Karpas-422 (cell line): ENCODE measurements around the gene POLDIP2. TPM values are rescaled to one million over a fixed set of nuclear protein-coding genes. Genes with fewer than 3 reads are reported as not detected.

Experiments
- DNase-seq: peaks from one replicate; pipeline ENCODE4 v3.0.0-alpha.2; 2015
- H2AFZ ChIP-seq: fragments of 200-600 bp; sonication (generic); 2 replicates; pipeline ENCODE4 v1.6.1; 2014; ENCODE audit warnings: antibody characterized with exemption, low read length, mixed read lengths
- H3K27ac ChIP-seq: fragments of 200-600 bp; sonication (generic); 2 replicates; pipeline ENCODE4 v1.5.1; 2014; ENCODE audit warnings: mild to moderate bottlenecking, low read length, moderate library complexity
- H3K27me3 ChIP-seq: fragments of 200-600 bp; sonication (generic); 2 replicates; pipeline ENCODE4 v1.6.1; 2014; ENCODE audit warnings: low read length, mixed read lengths
- H3K36me3 ChIP-seq: fragments of 200-600 bp; sonication (generic); 2 replicates; pipeline ENCODE4 v1.6.1; 2014; ENCODE audit warnings: low read length, mixed read lengths; ENCODE audit not compliant: insufficient read depth
- H3K4me1 ChIP-seq: fragments of 200-600 bp; sonication (generic); 2 replicates; pipeline ENCODE4 v1.6.1; 2014; ENCODE audit warnings: mild to moderate bottlenecking, low read length, mixed read lengths
- H3K4me2 ChIP-seq: fragments of 200-600 bp; sonication (generic); 2 replicates; pipeline ENCODE4 v1.6.1; 2014; ENCODE audit warnings: low read length, low read depth, mild to moderate bottlenecking; ENCODE audit not compliant: poor library complexity, severe bottlenecking
- H3K4me3 ChIP-seq: fragments of 200-600 bp; sonication (generic); 2 replicates; pipeline ENCODE4 v1.5.1; 2014; ENCODE audit warnings: mild to moderate bottlenecking, antibody characterized with exemption, low read length, mixed read lengths
- H3K79me2 ChIP-seq: fragments of 200-600 bp; sonication (generic); 2 replicates; pipeline ENCODE4 v1.6.1; 2014; ENCODE audit warnings: mild to moderate bottlenecking, low read length, mixed read lengths
- H3K9ac ChIP-seq: fragments of 200-600 bp; sonication (generic); 2 replicates; pipeline ENCODE4 v1.6.0; 2014; ENCODE audit warnings: low read length
- H3K9me2 ChIP-seq: fragments of 200-600 bp; sonication (generic), shearing (Covaris generic); replicated peaks from 2 replicates; pipeline ENCODE4 v1.6.0; 2014; ENCODE audit warnings: mild to moderate bottlenecking, low read length, moderate library complexity; ENCODE audit not compliant: insufficient read depth
- H3K9me3 ChIP-seq: fragments of 300-700, 200-600 bp; sonication (generic); 2 replicates; pipeline ENCODE4 v1.6.1; 2014; ENCODE audit warnings: low read length, mixed read lengths
- H4K20me1 ChIP-seq: fragments of 200-600 bp; sonication (generic); 2 replicates; pipeline ENCODE4 v1.6.1; 2014; ENCODE audit warnings: mild to moderate bottlenecking, antibody characterized with exemption, low read length, low read depth; ENCODE audit not compliant: insufficient read depth
- total RNA-seq: library from RNA; depleted of rRNA; stranded (reverse); fragments of >200 nt; shearing (Covaris generic); gene quantifications from 2 replicates; pipeline ENCODE4 v1.2.3, GENCODE V29; 2014; ENCODE audit warnings: low replicate concordance

Gene POLDIP2
- total RNA-seq, 1 experiment from 2014 or later: 71.1 TPM

DNA sequence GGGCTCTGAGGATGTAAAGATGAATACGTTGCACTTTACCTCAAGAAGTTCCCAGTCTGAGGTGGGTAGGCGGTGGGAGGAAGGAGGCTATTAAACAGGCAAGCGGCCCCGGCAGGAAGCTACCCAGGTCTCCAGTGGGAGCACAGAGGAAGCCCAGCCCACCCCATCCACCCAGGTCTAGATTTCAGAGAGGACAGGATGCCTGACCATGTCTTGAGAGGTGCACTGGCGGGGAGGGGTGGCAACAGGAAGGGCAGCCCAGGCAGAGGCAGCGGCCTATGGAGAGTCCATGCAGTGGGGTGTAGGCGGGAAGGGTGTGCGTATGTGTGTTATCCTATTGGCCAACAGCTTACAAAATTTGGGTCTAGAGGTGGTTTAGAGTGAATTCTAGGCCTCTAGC, 28.1 kb upstream of the POLDIP2 start:
- Histone ChIP-seq H3K4me2 (no peak overlapping the region), H3K9ac (no peak overlapping the region)
- no peak for DNase-seq

DNA sequence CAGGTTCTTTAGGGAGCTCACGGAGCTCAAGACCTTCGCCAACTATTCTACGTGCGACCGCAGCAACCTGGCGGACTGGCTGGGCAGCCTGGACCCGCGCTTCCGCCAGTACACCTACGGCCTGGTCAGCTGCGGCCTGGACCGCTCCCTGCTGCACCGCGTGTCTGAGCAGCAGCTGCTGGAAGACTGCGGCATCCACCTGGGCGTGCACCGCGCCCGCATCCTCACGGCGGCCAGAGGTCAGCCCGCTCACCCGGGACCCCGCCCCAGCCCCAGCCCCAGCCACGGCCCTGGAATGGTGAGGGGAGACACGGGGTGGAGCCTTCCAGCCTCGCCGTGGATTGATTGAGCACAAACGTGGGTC, 27.7 kb upstream of the POLDIP2 start:
- Histone ChIP-seq H3K27ac (no peak overlapping the region), H3K9me3 (no peaks in the 10 kb centered on the region), H3K36me3 (peaks cover 10% of the 10 kb centered on the region; the same call in 1 of the 2 replicates), H4K20me1 (0 out of 2 replicates have a peak, but pooled peaks cover 8% of the 10 kb centered on the region), H2AFZ (no peak overlapping the region), H3K4me2 (no peak overlapping the region), H3K9ac (no peak overlapping the region), H3K27me3 (no peaks in the 10 kb centered on the region), H3K4me1 (no peaks in the 10 kb centered on the region), H3K79me2 (peaks cover 14% of the 10 kb centered on the region), H3K9me2 (no peaks in the 10 kb centered on the region), H3K4me3 (no peak overlapping the region)
- DNase-seq: no peak

More for the DNA sequence above, 28.1 kb upstream of the POLDIP2 start:
- H3K79me2 ChIP-seq: peaks cover 10% of the 10 kb centered on the region
- H3K4me3 ChIP-seq: no peak overlapping the region
- H3K9me2 ChIP-seq: no peaks in the 10 kb centered on the region
- H3K27ac ChIP-seq: no peak overlapping the region
- no peaks in the 10 kb centered on the region for H3K9me3 ChIP-seq
- H3K4me1 ChIP-seq: no peaks in the 10 kb centered on the region
- H3K36me3 ChIP-seq: peaks cover 7% of the 10 kb centered on the region; the same call in 1 of the 2 replicates
- H2AFZ ChIP-seq: no peak overlapping the region
- no peaks in the 10 kb centered on the region for H3K27me3 ChIP-seq
- H4K20me1 ChIP-seq: 0 out of 2 replicates have a peak, but pooled peaks cover 8% of the 10 kb centered on the region

DNA sequence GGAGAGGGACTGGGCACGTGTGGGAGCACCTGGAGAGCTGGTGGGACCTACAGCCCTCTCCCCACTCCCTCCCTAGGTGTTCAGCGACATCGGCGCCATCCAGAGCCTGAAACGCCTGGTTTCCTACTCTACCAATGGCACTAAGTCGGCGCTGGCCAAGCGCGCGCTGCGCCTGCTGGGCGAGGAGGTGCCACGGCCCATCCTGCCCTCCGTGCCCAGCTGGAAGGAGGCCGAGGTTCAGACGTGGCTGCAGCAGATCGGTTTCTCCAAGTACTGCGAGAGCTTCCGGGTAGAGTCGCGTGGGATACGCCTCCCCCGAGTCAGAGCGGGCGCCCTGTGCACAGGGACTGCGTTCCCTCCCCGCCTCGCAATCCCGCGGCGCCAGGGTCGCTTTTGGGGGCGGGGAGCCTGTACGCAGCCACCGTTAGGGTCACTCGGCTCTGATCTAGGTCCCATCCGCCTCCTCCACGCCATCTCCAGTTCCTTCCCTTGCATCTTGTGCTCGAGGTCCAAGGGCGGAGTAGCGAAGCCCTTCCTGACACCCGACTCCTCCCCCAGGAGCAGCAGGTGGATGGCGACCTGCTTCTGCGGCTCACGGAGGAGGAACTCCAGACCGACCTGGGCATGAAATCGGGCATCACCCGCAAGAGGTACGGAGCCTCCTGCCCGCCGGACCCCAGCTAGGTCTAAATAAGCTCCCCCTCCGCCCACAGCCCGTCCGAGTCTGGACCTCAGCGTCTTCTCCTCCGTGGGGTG, 27.1 kb upstream of the POLDIP2 start:
- no peak overlapping the region for H2AFZ ChIP-seq
- H3K9ac ChIP-seq: no peak overlapping the region
- no peak overlapping the region for H3K4me2 ChIP-seq

DNA sequence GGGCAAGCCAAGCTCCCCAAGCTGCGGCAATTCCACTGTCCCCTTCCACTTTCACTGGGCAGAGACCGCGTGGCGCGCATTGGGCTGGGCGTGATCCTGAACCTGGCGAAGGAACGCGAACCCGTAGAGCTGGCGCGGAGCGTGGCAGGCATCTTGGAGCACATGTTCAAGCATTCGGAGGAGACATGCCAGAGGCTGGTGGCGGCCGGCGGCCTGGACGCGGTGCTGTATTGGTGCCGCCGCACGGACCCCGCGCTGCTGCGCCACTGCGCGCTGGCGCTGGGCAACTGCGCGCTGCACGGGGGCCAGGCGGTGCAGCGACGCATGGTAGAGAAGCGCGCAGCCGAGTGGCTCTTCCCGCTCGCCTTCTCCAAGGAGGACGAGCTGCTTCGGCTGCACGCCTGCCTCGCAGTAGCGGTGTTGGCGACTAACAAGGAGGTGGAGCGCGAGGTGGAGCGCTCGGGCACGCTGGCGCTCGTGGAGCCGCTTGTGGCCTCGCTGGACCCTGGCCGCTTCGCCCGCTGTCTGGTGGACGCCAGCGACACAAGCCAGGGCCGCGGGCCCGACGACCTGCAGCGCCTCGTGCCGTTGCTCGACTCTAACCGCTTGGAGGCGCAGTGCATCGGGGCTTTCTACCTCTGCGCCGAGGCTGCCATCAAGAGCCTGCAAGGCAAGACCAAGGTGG, 24.0 kb upstream of the POLDIP2 start:
- H4K20me1 ChIP-seq: 0 out of 2 replicates have a peak, but pooled peaks cover 9% of the 10 kb centered on the region
- no peaks in the 10 kb centered on the region for H3K9me2 ChIP-seq
- no peak overlapping the region for H3K4me2 ChIP-seq
- no peak overlapping the region for H3K9ac ChIP-seq
- H3K4me1 ChIP-seq: no peaks in the 10 kb centered on the region
- H3K9me3 ChIP-seq: no peaks in the 10 kb centered on the region
- no peak overlapping the region for H3K27ac ChIP-seq
- H3K36me3 ChIP-seq: peaks cover 12% of the 10 kb centered on the region; the same call in 1 of the 2 replicates
- H3K4me3 ChIP-seq: no peak overlapping the region
- no peak overlapping the region for H2AFZ ChIP-seq
- H3K79me2 ChIP-seq: peaks cover 41% of the 10 kb centered on the region
- DNase-seq: no peak
- H3K27me3 ChIP-seq: no peaks in the 10 kb centered on the region

More for the DNA sequence above, 27.1 kb upstream of the POLDIP2 start:
- no peak overlapping the region for H3K27ac ChIP-seq
- H3K27me3 ChIP-seq: no peaks in the 10 kb centered on the region
- peaks cover 14% of the 10 kb centered on the region; the same call in 1 of the 2 replicates for H3K36me3 ChIP-seq
- no peaks in the 10 kb centered on the region for H3K4me1 ChIP-seq
- peaks cover 19% of the 10 kb centered on the region for H3K79me2 ChIP-seq
- no peak overlapping the region for H3K4me3 ChIP-seq
- H3K9me2 ChIP-seq: no peaks in the 10 kb centered on the region
- no peaks in the 10 kb centered on the region for H3K9me3 ChIP-seq
- no peak for DNase-seq
- H4K20me1 ChIP-seq: 0 out of 2 replicates have a peak, but pooled peaks cover 8% of the 10 kb centered on the region

DNA sequence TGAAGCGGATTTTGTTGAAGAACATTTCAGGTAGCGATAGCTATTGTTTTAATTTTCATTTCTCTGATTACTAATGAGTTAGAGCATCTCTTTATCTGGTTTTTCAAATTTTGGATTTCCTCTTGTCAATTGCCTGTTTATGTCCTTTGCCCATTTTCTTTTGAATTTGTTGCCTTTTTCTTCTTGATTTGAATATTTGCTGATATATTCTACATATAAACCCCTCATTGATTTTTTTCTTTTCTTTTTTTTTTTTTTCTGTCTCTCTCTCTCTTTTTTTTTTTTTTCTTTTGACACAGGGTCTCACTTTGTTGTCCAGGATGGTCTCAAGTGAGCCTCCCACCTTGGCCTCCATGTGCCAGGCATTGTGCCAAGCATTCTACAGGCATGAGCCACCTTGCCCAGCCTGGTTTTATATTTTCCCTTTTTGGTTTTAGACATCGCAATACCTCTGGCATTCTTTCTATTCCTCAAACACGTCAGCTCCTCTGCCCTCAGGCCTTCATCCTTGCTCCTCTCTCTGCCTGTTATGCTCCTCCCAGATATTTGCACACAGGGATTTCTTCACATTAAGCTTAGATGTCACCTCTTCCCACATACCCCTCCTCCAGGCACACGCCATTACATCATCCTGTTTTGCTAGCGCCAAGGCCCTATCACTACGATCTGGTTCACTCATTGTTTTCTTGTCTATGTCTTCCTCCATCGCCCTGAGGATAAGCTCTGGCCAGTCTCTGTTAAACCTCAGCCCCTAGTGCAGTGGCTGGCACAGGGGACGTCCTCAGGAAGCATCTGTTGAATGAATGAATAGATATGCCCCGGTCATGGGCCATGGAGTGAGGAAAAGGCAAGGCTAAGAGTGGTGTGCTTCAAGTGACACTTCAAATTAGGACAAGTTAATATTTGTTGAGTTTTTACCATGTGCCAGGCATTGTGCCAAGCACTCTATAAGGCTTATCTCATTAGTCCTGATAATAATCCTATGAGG, 22.8 kb upstream of the POLDIP2 start:
- no peak overlapping the region for H3K27ac ChIP-seq
- peaks cover 12% of the 10 kb centered on the region; the same call in 1 of the 2 replicates for H3K36me3 ChIP-seq
- H3K9ac ChIP-seq: no peak overlapping the region
- DNase-seq: no peak
- H4K20me1 ChIP-seq: 0 out of 2 replicates have a peak, but pooled peaks cover 9% of the 10 kb centered on the region
- H3K9me3 ChIP-seq: no peaks in the 10 kb centered on the region
- H3K4me2 ChIP-seq: no peak overlapping the region
- no peaks in the 10 kb centered on the region for H3K9me2 ChIP-seq
- H3K27me3 ChIP-seq: no peaks in the 10 kb centered on the region
- peaks cover 48% of the 10 kb centered on the region for H3K79me2 ChIP-seq
- no peak overlapping the region for H3K4me3 ChIP-seq
- H2AFZ ChIP-seq: no peak overlapping the region
- no peaks in the 10 kb centered on the region for H3K4me1 ChIP-seq

DNA sequence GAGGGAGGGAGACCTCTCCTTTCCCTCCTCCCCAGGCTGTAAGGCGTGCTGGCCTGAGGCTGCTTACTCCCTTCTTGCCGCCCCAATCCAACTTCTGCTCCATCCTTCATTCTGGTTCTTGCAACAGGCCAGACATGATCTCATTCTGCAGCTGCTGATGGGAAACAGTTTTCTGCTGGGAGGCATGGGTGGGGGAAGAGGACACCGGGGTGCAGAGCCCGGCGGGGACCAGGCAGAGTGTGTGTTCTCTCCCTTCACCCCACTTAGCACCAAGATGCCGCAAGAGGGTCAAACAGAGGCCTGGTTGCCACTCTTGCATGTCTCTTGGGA, 15.6 kb upstream of the POLDIP2 start:
- Histone ChIP-seq H3K9me2 (no peaks in the 10 kb centered on the region), H3K4me2 (peak overlapping the region; percentile 98), H3K9ac (peak overlapping the region; percentile 97), H3K27ac (peak overlapping the region; percentile 90; the same call in 1 of the 2 replicates), H3K9me3 (no peaks in the 10 kb centered on the region), H4K20me1 (peaks cover 14% of the 10 kb centered on the region), H3K4me1 (peaks cover 17% of the 10 kb centered on the region), H3K36me3 (no peaks in the 10 kb centered on the region), H2AFZ (no peak overlapping the region), H3K27me3 (no peaks in the 10 kb centered on the region), H3K4me3 (peak overlapping the region; percentile 89), H3K79me2 (peaks cover 50% of the 10 kb centered on the region)
- DNase-seq: peak; percentile 52

DNA sequence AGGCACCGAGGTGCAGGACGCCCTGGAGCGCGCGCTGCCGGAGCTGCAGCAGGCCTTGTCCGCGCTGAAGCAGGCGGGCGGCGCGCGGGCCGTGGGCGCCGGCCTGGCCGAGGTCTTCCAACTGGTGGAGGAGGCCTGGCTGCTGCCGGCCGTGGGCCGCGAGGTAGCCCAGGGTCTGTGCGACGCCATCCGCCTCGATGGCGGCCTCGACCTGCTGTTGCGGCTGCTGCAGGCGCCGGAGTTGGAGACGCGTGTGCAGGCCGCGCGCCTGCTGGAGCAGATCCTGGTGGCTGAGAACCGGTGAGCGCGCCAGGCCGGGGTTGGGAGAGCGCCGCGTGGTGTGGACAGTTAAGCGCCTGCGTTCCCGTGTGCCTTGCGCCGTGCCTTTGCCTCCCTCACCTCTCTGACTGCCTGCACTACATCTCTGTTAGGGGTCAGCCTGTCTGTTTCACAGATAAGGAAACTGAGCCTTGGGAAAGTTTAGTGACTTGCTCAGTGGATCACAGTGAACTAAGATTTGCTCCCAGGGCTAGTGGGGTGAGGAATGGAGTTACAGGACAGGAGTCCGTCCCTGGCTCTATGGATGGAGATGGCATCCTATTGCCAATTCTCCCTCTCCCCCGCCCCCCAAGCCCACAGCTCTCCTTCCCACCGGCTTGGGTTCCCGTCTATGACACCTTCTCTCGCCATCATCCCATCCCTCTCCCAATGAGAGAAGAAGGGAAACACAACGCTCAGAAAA, 15.0 kb upstream of the POLDIP2 start:
- peak; percentile 78 for DNase-seq
- no peaks in the 10 kb centered on the region for H3K27me3 ChIP-seq
- H3K79me2 ChIP-seq: peaks cover 47% of the 10 kb centered on the region
- H3K36me3 ChIP-seq: no peaks in the 10 kb centered on the region
- peak overlapping the region; percentile 98 for H3K4me2 ChIP-seq
- H2AFZ ChIP-seq: no peak overlapping the region; the same call in 1 of the 2 replicates
- peaks cover 17% of the 10 kb centered on the region for H3K4me1 ChIP-seq
- H4K20me1 ChIP-seq: peaks cover 14% of the 10 kb centered on the region
- peak overlapping the region; percentile 90 for H3K27ac ChIP-seq
- H3K9me2 ChIP-seq: no peaks in the 10 kb centered on the region
- H3K9ac ChIP-seq: peak overlapping the region; percentile 97
- H3K4me3 ChIP-seq: peak overlapping the region; percentile 89
- H3K9me3 ChIP-seq: no peaks in the 10 kb centered on the region
